Liver (tissue), 3 donors: ENCODE results near the gene ZNF280D.

ENCODE experiments used
- ATF3 ChIP-seq: IDR thresholded peaks from 2 replicates; pipeline ENCODE4 v1.6.1; 2016; ENCODE audit warnings: antibody characterized with exemption
- CTCF ChIP-seq: fragments of 150-350 bp; IDR thresholded peaks from 2 replicates; pipeline ENCODE4 v1.5.1; 2017; ENCODE audit warnings: improper control_type of control experiment, low read depth, low read length; ENCODE audit not compliant: missing input control
- EGR1 ChIP-seq, 2 donors: IDR thresholded peaks; 2 replicates each; pipeline ENCODE4 v1.6.1; 2016 to 2018; ENCODE audit warnings: antibody characterized with exemption in 2 of 2, low read depth in 2 of 2
- HNF4G ChIP-seq: IDR thresholded peaks from 2 replicates; pipeline ENCODE4 v1.6.1; 2016; ENCODE audit warnings: antibody characterized with exemption
- JUND ChIP-seq, 2 donors: IDR thresholded peaks; 2 replicates each; pipeline ENCODE4 v1.6.1; 2016; ENCODE audit warnings: antibody characterized with exemption in 2 of 2
- MAX ChIP-seq: IDR thresholded peaks from 2 replicates; pipeline ENCODE4 v1.6.1; 2016; ENCODE audit warnings: antibody characterized with exemption
- RAD21 ChIP-seq, 2 donors: IDR thresholded peaks; 2 replicates each; pipeline ENCODE4 v1.6.1; 2016; ENCODE audit warnings: antibody characterized with exemption in 2 of 2, mild to moderate bottlenecking in 2 of 2
- REST ChIP-seq: IDR thresholded peaks from 2 replicates; pipeline ENCODE4 v1.6.1; 2016; ENCODE audit warnings: antibody characterized with exemption, mild to moderate bottlenecking
- RXRA ChIP-seq, 2 donors: IDR thresholded peaks; 2 replicates each; pipeline ENCODE4 v1.6.1; 2017 to 2018; ENCODE audit warnings: antibody characterized with exemption in 2 of 2, mild to moderate bottlenecking in 1 of 2
- SP1 ChIP-seq: IDR thresholded peaks from 2 replicates; pipeline ENCODE4 v1.6.1; 2018; ENCODE audit warnings: antibody characterized with exemption, mild to moderate bottlenecking
- TAF1 ChIP-seq: conservative IDR thresholded peaks from 2 replicates; pipeline ENCODE4 v1.6.1; 2016; ENCODE audit warnings: antibody characterized with exemption, mild to moderate bottlenecking
- donor health status: healthy.
- donor health status: healthy.

- TF ChIP-seq CTCF = no peak
- TF ChIP-seq REST = no peak
- no peak for TF ChIP-seq EGR1 (IDR thresholded peaks at IDR 0.05; ENCODE audit: low read depth in 2 of 2)
- TF ChIP-seq MAX = no peak
- no peak for TF ChIP-seq JUND (IDR thresholded peaks at IDR 0.05)
- no peak for TF ChIP-seq TAF1
- TF ChIP-seq RAD21 (IDR thresholded peaks at IDR 0.05) = no peak
- TF ChIP-seq RXRA (IDR thresholded peaks at IDR 0.05) = no peak
- TF ChIP-seq SP1 = no peak
- TF ChIP-seq HNF4G = no peak
- no peak for TF ChIP-seq ATF3
Measured at GRCh38 chr15:56729561-56729960, 3.7 kb downstream of the ZNF280D start.
